NT2/D1 (cell line): ENCODE results near the gene PTPN13.

Experiments
- SUZ12 ChIP-seq: IDR thresholded peaks from 2 replicates; pipeline ENCODE4 v1.6.1; 2011; ENCODE audit not compliant: insufficient read length, insufficient read depth; ENCODE audit errors: extremely low read depth
- YY1 ChIP-seq: IDR thresholded peaks from 2 replicates; pipeline ENCODE4 v1.6.1; 2011; ENCODE audit not compliant: insufficient read length, insufficient read depth

DNA sequence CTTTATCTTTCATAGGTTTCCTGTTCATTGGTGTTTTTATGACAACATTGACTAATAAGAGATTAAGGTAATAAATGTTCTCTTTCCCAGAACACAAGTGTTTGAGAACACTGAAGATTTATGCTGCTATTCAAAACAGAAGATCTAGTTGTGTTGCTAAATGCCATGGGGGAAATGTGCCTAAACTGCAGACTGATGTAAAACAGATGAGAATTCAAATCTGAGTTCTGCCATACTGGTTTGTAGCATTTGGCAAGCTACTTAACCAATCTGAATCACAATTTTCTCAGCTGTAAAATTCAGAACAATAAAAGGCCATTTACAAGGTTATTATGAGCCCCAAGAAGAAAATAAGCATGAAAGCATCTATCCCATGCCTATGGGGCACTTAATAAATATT, 252.8 kb downstream of the PTPN13 start:
- TF ChIP-seq YY1, result no peak
- no peak for TF ChIP-seq SUZ12
